ENCODE data around the gene TAF4.
"Not testable (repeated sequence)": the region's sequence is repeated elsewhere in the genome, so short reads cannot be mapped to it uniquely, and the experiment has no call there.

TAF4 gene

DNA sequence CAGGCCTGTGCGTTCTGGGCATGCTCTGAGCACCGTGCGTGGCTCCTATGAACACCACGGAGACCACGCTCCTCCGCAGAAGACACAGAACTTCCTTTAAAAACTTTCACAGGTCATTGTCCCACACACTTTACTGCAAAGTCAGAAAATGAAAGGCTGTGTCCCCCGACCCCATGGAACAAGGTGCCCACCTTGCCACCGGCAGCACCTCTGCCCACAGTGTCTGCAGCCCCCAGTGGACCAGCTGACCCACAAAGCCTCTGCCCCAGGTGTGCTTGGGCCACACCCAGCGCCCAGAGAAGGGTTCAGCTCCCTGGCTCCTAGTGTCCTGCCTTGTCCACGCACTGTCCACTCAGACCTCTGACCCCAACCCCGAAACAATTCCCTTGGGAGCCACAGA, 8.7 kb downstream of the TAF4 start:
- no peak for DNase-seq

DNA sequence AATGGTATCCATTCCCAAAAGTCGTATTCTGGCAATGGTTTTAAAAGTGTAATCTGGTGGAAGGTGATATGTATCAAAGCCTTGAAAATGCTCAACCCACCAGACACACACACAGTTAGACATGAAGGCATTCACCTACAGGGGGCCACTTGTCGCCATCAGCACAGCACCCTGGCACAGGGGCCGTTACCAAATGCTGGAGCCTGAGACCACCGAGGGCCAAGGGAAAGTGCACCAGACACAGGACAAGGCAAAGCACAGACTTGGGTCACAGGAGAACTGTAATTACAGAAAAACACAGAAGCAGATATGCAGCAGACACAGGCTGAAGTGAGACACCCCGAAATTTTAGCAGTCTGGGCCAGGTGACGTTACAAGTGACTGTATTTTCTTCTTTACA, 9.3 kb downstream of the TAF4 start:
- DNase-seq: no peak

- DNase-seq: not testable (repeated sequence)
These were observed 9.9 kb downstream of the TAF4 start for GRCh38 chr20:62055862-62056115.

GRCh38 chr20:62055106-62055861, 10.4 kb downstream of the TAF4 start:
- DNase-seq: no peak

DNA sequence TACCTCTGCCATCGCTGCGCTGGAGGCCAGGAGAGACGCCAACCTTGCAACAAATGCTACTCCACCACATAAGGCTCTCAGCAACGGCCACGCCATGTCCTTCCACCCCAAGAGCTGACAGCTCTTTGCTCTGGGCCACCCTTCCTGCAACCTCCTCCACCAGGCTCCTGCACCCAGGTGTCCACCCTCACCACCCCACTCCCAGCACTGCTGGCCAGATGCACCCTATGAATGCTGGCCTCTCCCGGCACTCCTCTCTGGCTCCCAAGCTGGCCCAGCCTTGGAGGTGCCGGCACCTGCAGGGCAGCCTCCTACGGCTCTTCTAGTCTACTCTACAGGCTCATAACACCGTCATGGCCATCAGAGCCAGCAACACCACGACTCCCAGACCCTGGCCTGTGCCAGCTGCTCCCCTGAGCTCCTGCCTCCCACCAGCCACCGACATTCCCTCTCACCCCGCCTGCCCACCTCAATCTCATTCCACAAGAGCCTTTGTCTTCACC, 11.2 kb downstream of the TAF4 start:
- no peak for DNase-seq

DNA sequence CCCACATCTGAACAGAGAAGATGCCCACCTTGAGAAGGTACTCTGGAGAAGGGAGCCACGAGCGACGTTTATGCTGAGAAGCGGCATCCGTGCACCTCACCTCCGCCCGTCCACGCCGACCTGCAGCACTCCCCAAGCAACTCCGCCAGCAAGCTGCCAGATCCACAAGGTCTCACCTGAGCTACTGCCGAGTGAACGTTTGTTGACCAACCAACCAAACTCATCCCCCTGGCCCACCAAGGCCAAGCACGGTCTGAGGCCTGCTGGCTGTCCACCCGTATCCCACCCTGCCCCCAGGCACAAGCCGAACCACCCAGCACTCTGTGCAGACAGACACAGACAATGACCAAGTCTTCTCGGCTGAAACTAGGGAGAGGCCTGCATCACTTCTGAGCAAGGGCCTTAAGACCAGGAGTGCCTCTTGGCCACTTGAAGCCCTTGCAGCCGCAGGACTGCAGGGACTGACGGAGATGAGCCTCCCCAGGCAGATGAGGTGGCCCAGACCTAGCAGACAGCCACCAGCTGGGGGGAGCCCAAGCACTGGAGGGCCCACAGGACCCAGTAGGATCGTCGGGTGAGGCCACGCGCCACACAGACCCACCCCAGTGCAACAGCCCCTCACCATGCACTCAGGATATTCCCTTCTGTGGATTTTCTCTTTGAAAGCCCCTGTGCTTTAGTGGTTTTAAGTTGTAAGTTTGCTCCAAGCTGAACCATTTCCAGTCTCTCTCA, 12.1 kb downstream of the TAF4 start:
- DNase-seq: no peak

GRCh38 chr20:62052842-62053464, 12.7 kb downstream of the TAF4 start:
- no peak for DNase-seq

- DNase-seq: no peak
These were observed 13.3 kb downstream of the TAF4 start for GRCh38 chr20:62052336-62052841.

DNA sequence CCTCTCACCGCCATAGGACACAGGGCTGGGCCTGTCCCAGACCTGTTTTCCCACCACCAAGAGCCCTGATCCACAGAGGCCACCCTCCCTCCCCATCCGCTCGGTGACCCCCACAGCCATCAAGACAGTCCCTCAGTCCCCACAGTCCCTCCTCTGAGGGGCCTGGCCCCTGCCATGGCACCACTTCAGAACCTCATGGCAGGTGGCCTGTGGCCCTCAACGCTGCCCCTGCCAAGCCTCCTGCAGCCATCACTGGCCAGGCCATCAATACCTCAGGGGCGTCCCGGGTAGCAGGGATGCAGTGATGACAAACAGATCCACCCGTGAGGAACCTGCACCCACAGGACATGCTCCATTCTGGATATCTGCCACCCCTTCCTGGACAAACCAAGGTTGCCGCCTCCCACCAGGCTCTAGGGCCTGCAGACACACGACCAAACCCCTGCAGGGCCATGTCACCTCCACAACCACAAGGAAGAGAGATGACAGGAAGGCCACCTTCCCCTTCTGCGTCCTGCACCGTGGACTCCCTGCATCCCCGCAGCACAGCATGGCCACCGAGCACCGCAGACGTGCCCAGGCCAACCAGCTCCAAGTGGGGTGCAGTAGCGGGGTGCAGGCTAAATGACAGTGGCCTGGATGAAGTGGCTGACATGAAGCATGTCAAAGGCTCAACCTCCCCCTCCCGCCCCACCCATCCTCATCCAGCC, 14.0 kb downstream of the TAF4 start:
- DNase-seq: no peak

GRCh38 chr20:62051144-62051543, 14.5 kb downstream of the TAF4 start:
- DNase-seq: no peak

GRCh38 chr20:62050166-62051120, 15.2 kb downstream of the TAF4 start:
- no peak for DNase-seq

GRCh38 chr20:62049342-62050165, 16.1 kb downstream of the TAF4 start:
- no peak for DNase-seq

DNA sequence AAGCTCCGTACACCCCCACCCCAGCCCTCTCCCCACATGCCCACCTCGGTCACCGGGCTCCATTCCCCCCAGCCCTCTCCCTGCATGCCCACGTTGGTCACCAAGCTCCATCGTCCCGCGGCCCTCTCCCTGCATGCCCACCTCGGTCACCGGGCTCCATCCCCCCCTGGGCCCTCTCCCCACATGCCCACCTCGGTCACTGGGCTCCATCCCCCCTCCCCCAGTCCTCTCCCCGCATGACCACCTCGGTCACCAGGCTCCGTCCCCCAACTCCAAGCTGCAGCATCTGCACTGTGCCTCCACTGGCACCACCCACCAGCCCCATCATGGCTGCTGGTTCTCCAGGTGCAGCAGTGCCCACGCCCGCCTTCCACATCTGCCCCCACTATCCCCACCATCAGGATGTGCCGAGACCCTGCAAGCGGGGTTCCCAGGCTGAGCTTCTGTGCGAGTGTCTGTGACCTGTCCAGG, 16.8 kb downstream of the TAF4 start:
- no peak for DNase-seq

DNA sequence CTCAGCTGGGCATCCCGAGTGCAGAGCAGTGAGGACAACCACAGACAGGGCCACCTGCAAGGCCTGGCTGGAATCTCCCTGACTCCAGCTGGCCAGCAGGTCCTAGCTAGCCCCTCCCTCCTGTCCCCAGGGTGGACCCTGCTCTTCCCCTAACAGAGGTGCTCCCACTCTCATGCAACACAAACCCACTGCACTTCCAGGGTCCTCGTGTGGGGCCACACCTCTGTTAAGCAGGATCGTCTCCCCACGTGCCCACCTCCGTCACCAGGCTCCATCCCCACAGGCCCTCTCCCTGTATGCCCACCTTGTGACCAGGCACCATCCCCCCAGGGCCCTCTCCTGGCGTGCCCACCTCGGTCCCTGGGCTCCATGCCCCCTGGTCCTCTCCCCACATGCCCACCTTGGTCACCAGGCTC, 17.3 kb downstream of the TAF4 start:
- no peak for DNase-seq

GRCh38 chr20:62047666-62048345, 17.9 kb downstream of the TAF4 start:
- DNase-seq: no peak

- DNase-seq: no peak
These were observed 19.2 kb downstream of the TAF4 start for GRCh38 chr20:62046431-62046830.

DNA sequence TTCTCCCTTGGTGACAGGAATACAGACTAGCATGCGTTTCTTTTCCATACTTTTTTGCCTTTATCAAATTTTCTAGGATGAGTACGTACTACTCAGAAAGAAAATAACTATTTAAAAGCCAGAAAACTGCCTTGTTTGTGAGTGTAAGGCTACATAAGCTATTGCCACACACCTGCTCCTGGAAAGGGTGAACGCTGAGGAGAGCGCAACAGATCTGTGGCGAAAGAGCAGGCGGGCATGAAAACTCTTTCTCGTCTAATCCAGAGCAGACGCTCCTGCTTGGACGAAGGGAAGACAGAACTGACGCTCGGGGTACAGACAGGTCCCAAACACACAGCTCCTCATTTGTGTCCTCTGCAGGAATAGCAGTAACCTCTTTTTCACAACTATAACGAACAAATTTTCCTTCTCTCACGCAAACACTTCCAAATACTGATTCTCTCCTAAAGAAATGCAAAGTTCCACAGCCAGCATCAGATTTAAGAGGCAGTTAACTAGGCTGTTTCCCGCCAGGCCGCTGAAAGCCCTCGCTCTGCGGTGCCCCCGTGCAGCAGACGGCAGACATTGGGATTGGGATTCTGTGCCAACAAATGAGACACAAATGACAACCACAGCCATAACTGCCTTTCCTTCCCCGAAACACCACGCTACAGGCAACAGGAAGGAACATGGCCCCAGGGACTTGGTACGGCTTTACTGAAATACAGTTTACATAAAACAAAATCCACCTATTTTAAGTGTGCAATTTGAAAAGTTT, 20.0 kb downstream of the TAF4 start:
- DNase-seq: no peak

- no peak for DNase-seq
These were observed 20.6 kb downstream of the TAF4 start for GRCh38 chr20:62045118-62045517.

DNA sequence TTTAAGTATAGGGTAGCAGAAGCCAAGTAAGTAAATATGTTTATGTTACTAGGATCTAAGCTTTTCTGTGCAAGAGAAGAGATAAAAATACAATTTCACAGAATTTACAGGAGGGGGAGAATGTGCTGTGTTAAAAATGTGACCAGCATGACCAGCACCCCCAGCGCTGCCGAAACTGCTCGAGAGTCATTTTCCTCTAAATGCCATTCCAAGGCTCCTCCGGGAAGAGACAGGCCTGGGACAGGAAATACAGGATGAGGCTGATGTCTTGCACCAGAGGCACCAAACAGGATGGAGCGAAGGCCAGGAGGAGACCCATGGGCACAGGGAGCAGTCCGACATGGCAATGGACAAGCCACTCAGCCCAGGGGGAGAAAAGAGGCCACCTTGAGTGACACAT, 21.1 kb downstream of the TAF4 start:
- DNase-seq: no peak
